Natural killer cell (primary cell): ENCODE results near the gene DHX57. TPM values are rescaled to one million over a fixed set of nuclear protein-coding genes. Genes with fewer than 3 reads are reported as not detected.
A peak's percentile ranks its signal among the peaks of the same experiment; 100 is the strongest.
"Not testable (repeated sequence)": the region's sequence is repeated elsewhere in the genome, so short reads cannot be mapped to it uniquely, and the experiment has no call there.

Source experiments
- ATAC-seq, 3 donors: fragments of 150-1000 bp in 2 of 3; fragments of 200-7000 bp in 1 of 3; cut with Tn5 transposase; 1 replicate in 1 of 3; 2 replicates in 2 of 3; pipeline ENCODE4 v1.10.0; 2021; ENCODE audit warnings: mild to moderate bottlenecking in 2 of 3, moderate library complexity in 2 of 3
- DNase-seq, 2 donors: peaks; one replicate each; pipeline versions ENCODE4 v3.0.0 to v3.0.0-alpha.2; 2013 to 2021; ENCODE audit warnings: mixed read lengths in 1 of 2
- H3K27ac ChIP-seq: one replicate; pipeline ENCODE4 v1.5.1; 2013; ENCODE audit warnings: mild to moderate bottlenecking, low read length
- H3K27me3 ChIP-seq: one replicate; pipeline ENCODE4 v1.6.1; 2013; ENCODE audit warnings: low read length; ENCODE audit not compliant: control insufficient read depth, insufficient read depth
- H3K36me3 ChIP-seq: one replicate; pipeline ENCODE4 v1.6.1; 2013; ENCODE audit warnings: low read length; ENCODE audit not compliant: control insufficient read depth, insufficient read depth
- H3K4me1 ChIP-seq: one replicate; pipeline ENCODE4 v1.6.1; 2013; ENCODE audit warnings: low read length; ENCODE audit not compliant: control insufficient read depth, insufficient read depth
- H3K4me3 ChIP-seq: one replicate; pipeline ENCODE4 v1.5.1; 2013; ENCODE audit warnings: low read length
- H3K9me3 ChIP-seq: one replicate; pipeline ENCODE4 v1.6.1; 2013; ENCODE audit warnings: low read length; ENCODE audit not compliant: control insufficient read depth, insufficient read depth
- H3K27ac Mint-ChIP-seq, 2 donors: one replicate each; pipeline ENCODE4 v1.8.0; 2022; ENCODE audit warnings: mild to moderate bottlenecking in 2 of 2, mixed read lengths in 2 of 2, moderate library complexity in 1 of 2
- H3K27me3 Mint-ChIP-seq, 2 donors: one replicate each; pipeline ENCODE4 v1.8.0; 2022; ENCODE audit warnings: low read depth in 2 of 2, mixed read lengths in 2 of 2
- H3K36me3 Mint-ChIP-seq: one replicate; pipeline ENCODE4 v1.8.0; 2022; ENCODE audit warnings: mixed read lengths
- H3K4me1 Mint-ChIP-seq, 2 donors: one replicate each; pipeline ENCODE4 v1.8.0; 2022; ENCODE audit warnings: mixed read lengths in 2 of 2
- H3K4me3 Mint-ChIP-seq: one replicate; pipeline ENCODE4 v1.8.0; 2022; ENCODE audit warnings: mild to moderate bottlenecking, moderate library complexity, mixed read lengths
- H3K9me3 Mint-ChIP-seq, 2 donors: one replicate each; pipeline ENCODE4 v1.8.0; 2022; ENCODE audit warnings: mixed read lengths in 2 of 2
- WGBS: methylation state at CpG from one replicate; pipeline ENCODE4 v1.1.7; 2013; ENCODE audit warnings: missing lambda C conversion rate; ENCODE audit not compliant: insufficient coverage; 5-methylcytosine and 5-hydroxymethylcytosine counted together
- intact Hi-C: fragments of 100-400 bp; cut with micrococcal nuclease; formaldehyde crosslinking; loops from one replicate; pipeline ENCODE4 v1.14.2; 2022
- total RNA-seq, 4 donors: library from RNA; stranded (reverse); fragments of 120-200 nt in 1 of 4; gene quantifications; one replicate each; pipeline versions ENCODE4 v1.2.3 to v1.2.4, GENCODE V29; 2013 to 2022
- TF ChIP-seq, protein P1 (sequence below): fragments of 200-600 bp; IDR thresholded peaks from one replicate; pipeline ENCODE4 v1.8.0; 2022; ENCODE audit warnings: antibody characterized with exemption

The DHX57 gene
- total RNA-seq, 3 donors from 2014 or later (not counting 1 experiment from before 2014, with no cell fraction given): 12.8 to 21.9 (median 18.5) TPM

DNA sequence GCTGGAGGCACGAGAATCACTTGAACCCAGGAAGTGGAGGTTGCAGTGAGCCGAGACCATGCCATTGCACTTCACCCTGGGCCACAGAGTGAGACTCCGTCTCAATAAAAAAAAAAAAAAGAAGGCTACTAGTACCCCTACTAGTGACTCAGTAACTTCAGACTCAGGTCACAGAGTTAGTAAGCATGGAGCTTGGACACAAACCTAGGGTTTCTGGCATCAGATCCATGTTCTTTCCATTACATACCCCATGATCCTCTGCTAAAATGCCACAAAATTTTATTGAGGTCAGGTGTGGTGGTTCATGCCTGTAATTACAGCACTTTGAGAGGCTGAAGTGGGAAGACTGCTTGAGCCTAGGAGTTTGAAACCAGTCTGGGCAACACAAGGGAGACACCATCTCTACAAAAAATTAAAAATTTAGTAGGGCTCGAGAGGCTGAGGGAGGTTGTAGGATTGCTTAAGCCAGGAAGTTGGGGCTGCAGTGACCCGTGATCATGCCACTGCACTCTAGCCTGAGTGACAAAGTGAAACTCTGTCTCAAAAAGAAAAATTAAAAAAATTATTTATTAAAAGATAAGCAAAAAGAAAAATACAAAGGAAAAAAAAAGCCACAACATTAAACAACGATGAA lies 45.1 kb downstream of the DHX57 start:
- Mint-ChIP-seq H3K27ac (no peak overlapping the region), H3K4me1 (peaks cover 0 to 5% of the 10 kb centered on the region in 2 donors), H3K36me3 (peaks cover 5% of the 10 kb centered on the region), H3K9me3 (no peaks in the 10 kb centered on the region), H3K27me3 (no peaks in the 10 kb centered on the region), H3K4me3 (no peak overlapping the region)
- Histone ChIP-seq H3K4me3 (no peak overlapping the region), H3K27ac (no peak overlapping the region), H3K9me3 (no peaks in the 10 kb centered on the region), H3K27me3 (no peaks in the 10 kb centered on the region), H3K4me1 (no peaks in the 10 kb centered on the region), H3K36me3 (peaks cover 14% of the 10 kb centered on the region)
- 95% methylated on average over 3 of the region's 6 CpGs for WGBS
- ATAC-seq (no peak), DNase-seq (no peak)
- TF ChIP-seq, protein P1, sequence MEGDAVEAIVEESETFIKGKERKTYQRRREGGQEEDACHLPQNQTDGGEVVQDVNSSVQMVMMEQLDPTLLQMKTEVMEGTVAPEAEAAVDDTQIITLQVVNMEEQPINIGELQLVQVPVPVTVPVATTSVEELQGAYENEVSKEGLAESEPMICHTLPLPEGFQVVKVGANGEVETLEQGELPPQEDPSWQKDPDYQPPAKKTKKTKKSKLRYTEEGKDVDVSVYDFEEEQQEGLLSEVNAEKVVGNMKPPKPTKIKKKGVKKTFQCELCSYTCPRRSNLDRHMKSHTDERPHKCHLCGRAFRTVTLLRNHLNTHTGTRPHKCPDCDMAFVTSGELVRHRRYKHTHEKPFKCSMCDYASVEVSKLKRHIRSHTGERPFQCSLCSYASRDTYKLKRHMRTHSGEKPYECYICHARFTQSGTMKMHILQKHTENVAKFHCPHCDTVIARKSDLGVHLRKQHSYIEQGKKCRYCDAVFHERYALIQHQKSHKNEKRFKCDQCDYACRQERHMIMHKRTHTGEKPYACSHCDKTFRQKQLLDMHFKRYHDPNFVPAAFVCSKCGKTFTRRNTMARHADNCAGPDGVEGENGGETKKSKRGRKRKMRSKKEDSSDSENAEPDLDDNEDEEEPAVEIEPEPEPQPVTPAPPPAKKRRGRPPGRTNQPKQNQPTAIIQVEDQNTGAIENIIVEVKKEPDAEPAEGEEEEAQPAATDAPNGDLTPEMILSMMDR: no peak
- intact Hi-C loops: no loop called here

DNA sequence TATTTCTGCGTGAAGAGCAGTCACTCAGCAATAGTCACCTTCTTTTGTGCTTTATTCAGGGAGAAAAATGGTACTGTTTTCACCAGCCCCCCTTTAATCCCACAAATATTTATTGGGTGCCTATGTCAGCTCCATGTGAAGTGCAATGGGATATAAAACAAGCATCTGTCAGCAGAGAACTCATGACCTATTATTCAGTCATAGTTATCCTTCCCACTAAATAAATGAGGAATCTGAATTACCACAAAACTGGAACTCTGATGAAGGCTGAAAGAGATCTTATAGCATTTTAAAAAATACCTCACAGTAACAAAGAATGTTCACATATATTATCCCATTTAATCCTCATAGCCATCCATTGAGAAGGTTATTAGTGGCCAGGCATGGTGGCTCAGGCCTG lies 45.8 kb downstream of the DHX57 start:
- Histone ChIP-seq H3K4me1 (no peaks in the 10 kb centered on the region), H3K4me3 (no peak overlapping the region), H3K27ac (no peak overlapping the region), H3K27me3 (no peaks in the 10 kb centered on the region), H3K36me3 (peaks cover 19% of the 10 kb centered on the region), H3K9me3 (no peaks in the 10 kb centered on the region)
- Mint-ChIP-seq H3K4me3 (no peak overlapping the region), H3K27ac (no peak overlapping the region), H3K36me3 (peaks cover 5% of the 10 kb centered on the region), H3K4me1 (peaks cover 0 to 5% of the 10 kb centered on the region in 2 donors), H3K27me3 (no peaks in the 10 kb centered on the region), H3K9me3 (no peaks in the 10 kb centered on the region)
- 100% methylated on average over 1 of the region's 1 CpG for WGBS
- intact Hi-C loops: no loop called here
- TF ChIP-seq, protein P1: no peak
- no peak for DNase-seq
- ATAC-seq: no peak

- 88% methylated on average over 4 of the region's 4 CpGs for WGBS
- DNase-seq: no peak
- TF ChIP-seq, protein P1: no peak
- intact Hi-C loops: no loop called here
- H3K36me3 ChIP-seq: peaks cover 21% of the 10 kb centered on the region
- no peak for ATAC-seq
- H3K27ac Mint-ChIP-seq: no peak overlapping the region
- peaks cover 0 to 5% of the 10 kb centered on the region in 2 donors for H3K4me1 Mint-ChIP-seq
- H3K36me3 Mint-ChIP-seq: peaks cover 6% of the 10 kb centered on the region
- no peak overlapping the region for H3K4me3 Mint-ChIP-seq
- H3K27me3 Mint-ChIP-seq: no peaks in the 10 kb centered on the region
- H3K4me1 ChIP-seq: no peaks in the 10 kb centered on the region
- no peak overlapping the region for H3K27ac ChIP-seq
- no peaks in the 10 kb centered on the region for H3K27me3 ChIP-seq
- no peak overlapping the region for H3K4me3 ChIP-seq
- no peaks in the 10 kb centered on the region for H3K9me3 ChIP-seq
- no peaks in the 10 kb centered on the region for H3K9me3 Mint-ChIP-seq
Measured at GRCh38 chr2:38828460-38828859, 47.3 kb downstream of the DHX57 start.

DNA sequence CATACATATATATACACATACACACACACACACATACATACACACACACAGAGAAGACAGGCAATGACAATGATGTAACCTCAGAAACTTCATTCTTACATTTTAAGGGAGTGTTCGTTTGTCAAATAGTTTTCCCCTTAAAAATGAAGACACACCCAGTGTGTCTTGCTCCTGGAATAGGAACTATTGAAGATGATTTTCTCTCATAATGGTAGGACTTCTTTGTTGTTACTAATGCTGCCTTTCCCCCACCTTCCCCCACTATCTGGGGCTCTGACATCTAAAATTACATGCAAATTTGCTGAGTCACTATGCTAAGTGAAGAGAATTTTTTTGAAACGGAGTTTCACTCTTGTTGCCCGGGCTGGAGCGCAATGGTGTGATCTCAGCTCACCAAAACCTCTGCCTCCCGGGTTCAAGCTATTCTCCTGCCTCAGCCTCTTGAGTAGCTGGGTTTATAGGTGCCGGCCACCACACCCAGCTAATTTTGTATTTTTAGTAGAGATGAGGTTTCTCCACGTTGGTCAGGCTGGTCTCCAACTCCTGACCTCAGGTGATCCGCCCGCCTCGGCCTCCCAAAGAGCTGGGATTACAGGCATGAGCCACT lies 48.1 kb downstream of the DHX57 start:
- DNase-seq, H3K9me3 Mint-ChIP-seq, H3K27ac ChIP-seq, H3K4me3 Mint-ChIP-seq, ATAC-seq, H3K27me3 Mint-ChIP-seq, H3K4me3 ChIP-seq, H3K4me1 Mint-ChIP-seq, H3K9me3 ChIP-seq, H3K27me3 ChIP-seq, intact Hi-C loops, H3K4me1 ChIP-seq: not testable (repeated sequence)
- WGBS: 62% methylated on average over 9 of the region's 10 CpGs
- H3K36me3 ChIP-seq: peaks cover 26% of the 10 kb centered on the region
- peak overlapping the region in 1 of 2 donors; percentile 16 for H3K27ac Mint-ChIP-seq
- H3K36me3 Mint-ChIP-seq: peaks cover 11% of the 10 kb centered on the region
